ENCODE data around the gene TTLL1.

The TTLL1 gene

DNA sequence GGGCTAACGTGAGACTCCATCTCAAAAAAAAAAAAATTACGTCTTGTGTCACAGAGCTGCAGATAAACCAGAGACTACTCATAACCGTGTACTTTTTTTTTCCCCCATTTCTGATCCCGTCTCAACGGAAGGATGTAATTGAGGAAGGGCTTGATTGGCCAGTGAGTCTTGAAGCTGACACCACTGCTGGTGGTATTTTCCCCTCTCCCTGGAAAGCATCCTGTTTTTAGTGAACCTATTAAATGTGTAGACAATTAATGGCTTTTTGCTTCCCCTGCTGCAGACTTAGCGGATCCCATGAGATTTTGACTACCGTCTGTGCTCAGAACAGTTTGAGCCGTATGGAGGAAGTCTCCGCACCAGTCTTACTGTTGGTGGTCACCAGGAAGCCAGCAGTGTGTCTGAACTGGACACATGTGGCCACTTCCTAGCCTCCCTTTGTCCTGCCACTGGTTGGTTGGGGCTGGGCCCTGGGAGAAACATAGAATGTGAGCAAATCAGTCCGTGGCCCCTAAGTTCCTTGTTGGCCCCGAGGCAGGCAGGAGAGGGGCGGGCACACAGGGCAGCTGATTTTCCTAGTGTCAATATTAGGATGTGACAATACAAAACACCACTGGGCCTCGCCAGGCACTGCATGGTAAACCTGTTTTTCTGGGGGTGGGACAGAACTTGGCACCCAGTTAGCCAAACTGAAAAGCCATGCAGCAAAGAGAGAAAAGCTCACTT lies 24.5 kb upstream of the TTLL1 start:
- Histone ChIP-seq H3K4me3 (IDR thresholded peaks at IDR 0.05; ENCODE audit: insufficient read depth, low read depth, low read length) (no peak overlapping the region), H3K9ac (no peak overlapping the region), H4K20me1 (ENCODE audit: insufficient read depth) (no peaks in the 10 kb centered on the region), H3K27me3 (ENCODE audit: insufficient read depth, low read depth) (peaks cover 5% of the 10 kb centered on the region; the same call in 1 of the 2 replicates), H3K4me2 (no peak overlapping the region), H2AFZ (ENCODE audit: low read depth) (no peak overlapping the region), H3K79me2 (ENCODE audit: insufficient read depth, low read depth) (no peaks in the 10 kb centered on the region), H3K27ac (no peak overlapping the region), H3K4me1 (ENCODE audit: low read depth, poor library complexity, severe bottlenecking) (peaks cover 4% of the 10 kb centered on the region), H3K36me3 (ENCODE audit: insufficient read depth) (no peaks in the 10 kb centered on the region)
- TF ChIP-seq, protein P1, sequence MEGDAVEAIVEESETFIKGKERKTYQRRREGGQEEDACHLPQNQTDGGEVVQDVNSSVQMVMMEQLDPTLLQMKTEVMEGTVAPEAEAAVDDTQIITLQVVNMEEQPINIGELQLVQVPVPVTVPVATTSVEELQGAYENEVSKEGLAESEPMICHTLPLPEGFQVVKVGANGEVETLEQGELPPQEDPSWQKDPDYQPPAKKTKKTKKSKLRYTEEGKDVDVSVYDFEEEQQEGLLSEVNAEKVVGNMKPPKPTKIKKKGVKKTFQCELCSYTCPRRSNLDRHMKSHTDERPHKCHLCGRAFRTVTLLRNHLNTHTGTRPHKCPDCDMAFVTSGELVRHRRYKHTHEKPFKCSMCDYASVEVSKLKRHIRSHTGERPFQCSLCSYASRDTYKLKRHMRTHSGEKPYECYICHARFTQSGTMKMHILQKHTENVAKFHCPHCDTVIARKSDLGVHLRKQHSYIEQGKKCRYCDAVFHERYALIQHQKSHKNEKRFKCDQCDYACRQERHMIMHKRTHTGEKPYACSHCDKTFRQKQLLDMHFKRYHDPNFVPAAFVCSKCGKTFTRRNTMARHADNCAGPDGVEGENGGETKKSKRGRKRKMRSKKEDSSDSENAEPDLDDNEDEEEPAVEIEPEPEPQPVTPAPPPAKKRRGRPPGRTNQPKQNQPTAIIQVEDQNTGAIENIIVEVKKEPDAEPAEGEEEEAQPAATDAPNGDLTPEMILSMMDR (conservative IDR thresholded peaks at IDR 0.05; ENCODE audit: low read depth, low read length): no peak

DNA sequence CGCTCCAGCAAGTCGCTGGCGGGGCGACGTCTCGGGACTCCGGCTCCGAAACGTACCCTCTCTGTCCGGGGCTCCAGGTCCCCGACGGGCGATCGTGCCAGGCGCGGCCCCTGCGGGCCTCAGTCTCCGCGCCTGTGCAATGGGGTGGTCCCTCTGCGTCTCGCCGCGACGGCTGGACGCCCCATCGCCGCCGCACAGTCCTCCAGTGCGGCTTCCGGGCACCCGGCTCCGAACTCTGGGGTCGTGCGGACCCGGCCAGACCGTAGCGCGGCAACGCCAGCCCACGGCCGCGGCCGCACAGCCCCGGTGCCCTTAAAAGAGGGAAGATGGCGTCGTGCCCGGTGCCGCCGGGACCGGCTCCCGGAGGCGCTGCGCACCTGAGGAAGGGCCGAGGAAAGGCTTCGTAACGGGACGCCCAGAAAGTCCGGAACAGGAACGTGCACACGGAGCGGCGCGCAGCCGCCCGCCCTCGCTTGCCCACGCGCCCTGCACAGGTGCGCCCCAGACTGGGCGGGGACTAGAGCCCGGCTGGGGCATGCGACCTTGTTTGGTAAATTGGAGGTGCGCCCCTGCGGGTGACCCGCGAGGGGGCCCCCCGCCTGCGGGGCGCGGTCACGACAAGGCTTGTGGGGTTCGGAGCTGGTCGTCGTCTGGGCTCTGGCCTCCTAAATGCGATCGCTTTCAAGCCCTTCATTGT lies 21.9 kb upstream of the TTLL1 start:
- peak overlapping the region; percentile 42; the same call in 1 of the 2 replicates for H3K9ac ChIP-seq
- no peaks in the 10 kb centered on the region for H3K36me3 ChIP-seq (ENCODE audit: insufficient read depth)
- peak overlapping the region; percentile 78 for H2AFZ ChIP-seq (ENCODE audit: low read depth)
- H3K4me3 ChIP-seq (IDR thresholded peaks at IDR 0.05; ENCODE audit: insufficient read depth, low read depth, low read length): no peak overlapping the region
- H3K27ac ChIP-seq: no peak overlapping the region
- peaks cover 5% of the 10 kb centered on the region; the same call in 1 of the 2 replicates for H3K27me3 ChIP-seq (ENCODE audit: insufficient read depth, low read depth)
- H3K4me2 ChIP-seq: peak overlapping the region; percentile 76
- no peaks in the 10 kb centered on the region for H3K79me2 ChIP-seq (ENCODE audit: insufficient read depth, low read depth)
- H4K20me1 ChIP-seq (ENCODE audit: insufficient read depth): no peaks in the 10 kb centered on the region
- TF ChIP-seq, protein P1 (conservative IDR thresholded peaks at IDR 0.05; ENCODE audit: low read depth, low read length): no peak
- peaks cover 4% of the 10 kb centered on the region for H3K4me1 ChIP-seq (ENCODE audit: low read depth, poor library complexity, severe bottlenecking)

DNA sequence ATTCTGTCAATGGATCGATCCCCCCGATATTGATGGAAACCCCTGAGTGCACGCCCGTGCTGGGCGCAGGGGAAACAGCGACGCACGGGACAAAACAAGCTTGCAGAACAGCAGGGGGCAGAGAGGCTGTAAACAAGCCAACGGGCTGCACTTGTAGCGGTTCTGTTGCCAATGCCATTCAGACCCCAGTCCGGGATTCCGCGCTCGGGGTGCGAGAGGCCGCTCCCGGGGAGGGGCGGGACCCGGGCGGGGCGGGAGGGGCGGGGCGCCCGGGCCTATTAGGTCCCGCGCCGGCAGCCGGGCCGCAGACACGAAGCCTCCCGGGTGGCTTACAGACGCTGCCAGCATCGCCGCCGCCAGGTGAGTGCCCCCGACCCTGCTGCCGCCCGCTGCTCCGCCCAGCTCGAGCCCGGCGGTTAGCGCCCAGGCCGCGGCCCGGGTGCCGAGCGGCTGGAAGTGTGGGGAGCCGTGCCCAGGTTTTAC lies 21.3 kb upstream of the TTLL1 start, which contains the start of gene BIK:
Gene BIK, plus strand, starts transcription at position 307 of the 483 bp plus-strand sequence. CDS start 13,273 bp downstream, outside the sequence.
- H3K9ac ChIP-seq: peak within 1 kb of the TSS; percentile 42; the same call in 1 of the 2 replicates
- no peak within 1 kb of the TSS for H3K27ac ChIP-seq
- H3K4me2 ChIP-seq: peak within 1 kb of the TSS; percentile 76
- no peaks in the 10 kb centered on the region for H4K20me1 ChIP-seq (ENCODE audit: insufficient read depth)
- H2AFZ ChIP-seq (ENCODE audit: low read depth): peak within 1 kb of the TSS; percentile 78
- H3K79me2 ChIP-seq (ENCODE audit: insufficient read depth, low read depth): no peaks in the 10 kb centered on the region
- no peaks in the 10 kb centered on the region for H3K36me3 ChIP-seq (ENCODE audit: insufficient read depth)
- TF ChIP-seq, protein P1 (conservative IDR thresholded peaks at IDR 0.05; ENCODE audit: low read depth, low read length): no peak
- H3K27me3 ChIP-seq (ENCODE audit: insufficient read depth, low read depth): peaks cover 5% of the 10 kb centered on the region; the same call in 1 of the 2 replicates
- no peak within 1 kb of the TSS for H3K4me3 ChIP-seq (IDR thresholded peaks at IDR 0.05; ENCODE audit: insufficient read depth, low read depth, low read length)
- peaks cover 4% of the 10 kb centered on the region for H3K4me1 ChIP-seq (ENCODE audit: low read depth, poor library complexity, severe bottlenecking)

DNA sequence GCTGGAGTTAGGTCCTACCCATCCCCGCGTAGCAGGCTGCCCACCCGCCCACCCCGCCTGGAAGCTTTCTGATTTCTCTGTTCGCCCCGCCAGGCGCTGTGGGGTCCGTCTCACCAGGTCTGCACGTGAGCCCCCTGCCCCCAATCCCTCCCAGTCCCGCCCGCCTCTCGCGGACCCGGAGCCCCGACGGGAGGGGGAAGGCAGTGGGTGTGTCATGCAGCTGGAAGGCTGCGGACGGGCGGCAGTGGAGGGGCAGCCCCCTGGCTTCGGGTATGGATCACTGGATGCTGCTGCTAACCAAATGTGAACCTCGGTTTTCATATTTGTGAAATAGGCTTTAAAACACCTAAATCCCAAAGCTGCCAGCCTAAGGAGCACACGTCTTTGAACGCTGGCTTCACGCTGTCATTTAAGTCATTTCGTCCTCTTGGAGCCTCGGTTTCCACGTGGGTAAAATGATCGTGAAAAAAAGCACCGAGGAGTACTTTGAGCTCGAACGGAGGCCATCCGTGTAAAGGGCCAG lies 20.8 kb upstream of the TTLL1 start:
- H4K20me1 ChIP-seq (ENCODE audit: insufficient read depth): no peaks in the 10 kb centered on the region
- no peak overlapping the region for H3K4me3 ChIP-seq (IDR thresholded peaks at IDR 0.05; ENCODE audit: insufficient read depth, low read depth, low read length)
- peak overlapping the region; percentile 54; the same call in 1 of the 2 replicates for H3K4me2 ChIP-seq
- H3K27me3 ChIP-seq (ENCODE audit: insufficient read depth, low read depth): peaks cover 5% of the 10 kb centered on the region; the same call in 1 of the 2 replicates
- no peaks in the 10 kb centered on the region for H3K36me3 ChIP-seq (ENCODE audit: insufficient read depth)
- no peaks in the 10 kb centered on the region for H3K79me2 ChIP-seq (ENCODE audit: insufficient read depth, low read depth)
- H3K4me1 ChIP-seq (ENCODE audit: low read depth, poor library complexity, severe bottlenecking): peaks cover 4% of the 10 kb centered on the region
- TF ChIP-seq, protein P1 (conservative IDR thresholded peaks at IDR 0.05; ENCODE audit: low read depth, low read length): no peak
- peak overlapping the region; percentile 78; the same call in 1 of the 2 replicates for H2AFZ ChIP-seq (ENCODE audit: low read depth)
- H3K9ac ChIP-seq: no peak overlapping the region
- H3K27ac ChIP-seq: no peak overlapping the region

Data from KMS-11 (cell line).